WTC11 (cell line): ENCODE data around the gene GIMD1. TPM values are rescaled to one million over a fixed set of nuclear protein-coding genes. Genes with fewer than 3 reads are reported as not detected.
A peak's percentile ranks its signal among the peaks of the same experiment; 100 is the strongest.

Experiments used
- ATAC-seq: fragments of 200-7000 bp; cut with Tn5 transposase; 2 replicates; pipeline ENCODE4 v1.10.0; 2021; ENCODE audit warnings: mild to moderate bottlenecking, moderate library complexity
- CTCF ChIA-PET: fragments of 300-600 bp; sonication (Branson Sonifier 250); formaldehyde crosslinking; loops from one replicate; lab custom pipeline; 2021; ENCODE audit warnings: antibody characterized with exemption; lab: Charles Lee
- POLR2A ChIA-PET: fragments of 350-600 bp; sonication (Branson Sonifier 250); formaldehyde crosslinking; loops from one replicate; lab custom pipeline; 2021; ENCODE audit warnings: antibody characterized with exemption; lab: Charles Lee
- DNase-seq: peaks from one replicate; pipeline ENCODE4 v3.0.0; 2021; ENCODE audit warnings: low spot score
- H3K27ac Mint-ChIP-seq: 2 replicates; pipeline ENCODE4 v1.8.0; 2021; ENCODE audit warnings: mixed read lengths
- H3K27me3 Mint-ChIP-seq: 2 replicates; pipeline ENCODE4 v1.8.0; 2021; ENCODE audit warnings: low read depth, mild to moderate bottlenecking, moderate library complexity, mixed read lengths
- H3K36me3 Mint-ChIP-seq: 2 replicates; pipeline ENCODE4 v1.8.0; 2021; ENCODE audit warnings: mixed read lengths
- H3K4me1 Mint-ChIP-seq: 2 replicates; pipeline ENCODE4 v1.8.0; 2022; ENCODE audit warnings: mixed read lengths
- H3K4me3 Mint-ChIP-seq: 2 replicates; pipeline ENCODE4 v1.8.0; 2021; ENCODE audit warnings: mild to moderate bottlenecking, moderate library complexity, mixed read lengths
- H3K9me3 Mint-ChIP-seq: 2 replicates; pipeline ENCODE4 v1.8.0; 2021; ENCODE audit warnings: mixed read lengths
- JAZF1 ChIP-seq: fragments of 250-450 bp; sonication (Bioruptor Pico); IDR thresholded peaks from 2 replicates; pipeline ENCODE4 v1.9.0; 2021; ENCODE audit warnings: moderate library complexity, mild to moderate bottlenecking, inconsistent platforms
- NFYB ChIP-seq: sonication (generic); formaldehyde crosslinking; conservative IDR thresholded peaks from 2 replicates; pipeline ENCODE4 v1.8.0; 2022; ENCODE audit warnings: low read depth, missing genetic modification reagents
- SMAD4 ChIP-seq: sonication (generic); formaldehyde crosslinking; IDR thresholded peaks from 2 replicates; pipeline ENCODE4 v1.8.0; 2022; ENCODE audit warnings: mild to moderate bottlenecking, missing genetic modification reagents
- ZBTB21 ChIP-seq: sonication (generic); formaldehyde crosslinking; IDR thresholded peaks from 2 replicates; pipeline ENCODE4 v1.8.1; 2023; ENCODE audit warnings: mild to moderate bottlenecking, missing genetic modification reagents, borderline replicate concordance
- ZNF671 ChIP-seq: fragments of 250-450 bp; sonication (Bioruptor Pico); IDR thresholded peaks from 2 replicates; pipeline ENCODE4 v1.8.0; 2021; ENCODE audit warnings: mild to moderate bottlenecking
- total RNA-seq: library from RNA; stranded (reverse); gene quantifications from 3 replicates; pipeline ENCODE4 v1.2.3, GENCODE V29; 2021
- TF ChIP-seq, protein P1 (sequence below): fragments of 200-600 bp; IDR thresholded peaks from 2 replicates; pipeline ENCODE4 v1.8.0; 2022; ENCODE audit warnings: antibody characterized with exemption
- TF ChIP-seq, protein P2 (sequence below): sonication (generic); formaldehyde crosslinking; IDR thresholded peaks from 2 replicates; pipeline ENCODE4 v1.8.1; 2023; ENCODE audit warnings: mild to moderate bottlenecking, missing genetic modification reagents
- TF ChIP-seq, protein P3 (sequence below): sonication (generic); formaldehyde crosslinking; IDR thresholded peaks from 2 replicates; pipeline ENCODE4 v1.8.1; 2023; ENCODE audit warnings: mild to moderate bottlenecking, missing genetic modification reagents
- TF ChIP-seq, protein P4 (sequence below): sonication (generic); formaldehyde crosslinking; IDR thresholded peaks from 2 replicates; pipeline ENCODE4 v1.8.1; 2023; ENCODE audit warnings: mild to moderate bottlenecking, moderate library complexity, missing genetic modification reagents

GIMD1 gene
- total RNA-seq, 1 experiment from 2014 or later: not detected

DNA sequence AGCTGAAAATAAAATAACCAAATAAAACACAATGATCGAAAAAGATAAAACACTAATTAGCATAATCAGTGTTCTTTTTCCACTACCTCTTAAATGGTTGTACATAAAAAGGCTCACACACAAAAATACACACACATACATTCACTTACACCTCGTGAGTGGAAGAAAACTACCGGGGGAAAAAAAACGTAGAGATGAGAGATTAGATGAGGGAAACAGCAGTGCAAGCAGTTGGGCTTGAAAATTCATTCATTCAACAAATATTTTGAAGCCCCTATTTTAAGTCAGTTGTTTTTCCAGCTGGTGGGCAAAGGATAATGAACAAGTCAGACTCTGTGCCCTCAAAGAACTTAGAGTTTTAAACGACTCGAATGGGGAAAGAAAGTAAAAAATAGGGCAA is 53.6 kb downstream of the GIMD1 start:
- Mint-ChIP-seq H3K36me3 (peaks cover 5% of the 10 kb centered on the region), H3K27ac (peak overlapping the region; percentile 26), H3K4me3 (no peak overlapping the region), H3K4me1 (peaks cover 6% of the 10 kb centered on the region), H3K27me3 (no peaks in the 10 kb centered on the region), H3K9me3 (peaks cover 10% of the 10 kb centered on the region)
- DNase-seq (no peak), ATAC-seq (no peak)
- ChIA-PET POLR2A (interaction anchor here (0.6 to 1.1 kb wide), 3 partner anchors 14 to 1511 kb away, joined by 3 to 5 read pairs (median 4); no protein-coding TSS in a partner anchor), CTCF (no interaction called here)
- no peak for TF ChIP-seq ZNF671 (CRISPR knock-in tag)

DNA sequence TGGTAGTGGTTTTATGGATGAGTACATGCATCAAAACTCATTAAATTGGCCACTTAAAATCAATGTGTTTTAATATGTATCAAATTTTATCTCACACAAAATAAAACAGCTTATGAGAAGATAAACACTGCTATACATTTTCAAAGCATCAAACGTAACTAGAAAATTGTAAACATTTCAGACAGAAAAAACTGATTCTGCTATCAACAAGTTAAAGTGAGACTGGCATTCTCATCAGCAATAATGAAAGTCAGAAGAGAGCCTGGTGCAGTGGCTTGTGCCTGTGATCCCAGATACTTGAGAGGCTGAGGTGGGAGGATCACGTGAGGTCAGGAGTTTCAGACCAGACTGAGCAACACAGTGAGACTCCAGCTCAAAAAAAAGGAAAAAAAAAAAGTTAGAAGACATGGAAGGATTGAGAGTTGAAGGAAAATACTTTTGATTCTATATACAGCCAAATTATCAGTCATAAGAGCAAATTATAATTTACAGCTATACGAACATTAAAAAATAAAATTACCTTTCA is 55.5 kb downstream of the GIMD1 start:
- POLR2A ChIA-PET: no interaction called here
- H3K4me3 Mint-ChIP-seq: no peak overlapping the region
- TF ChIP-seq JAZF1 (CRISPR knock-in tag): no peak
- TF ChIP-seq, all 79 proteins: peak for 0
- Mint-ChIP-seq H3K27ac (no peak overlapping the region; the same call in 1 of the 2 replicates), H3K27me3 (no peaks in the 10 kb centered on the region), H3K36me3 (peaks cover 4% of the 10 kb centered on the region; the same call in 1 of the 2 replicates), H3K4me1 (peaks cover 6% of the 10 kb centered on the region), H3K9me3 (no peaks in the 10 kb centered on the region)
- ATAC-seq (no peak), DNase-seq (no peak)
- CTCF ChIA-PET: interaction anchor here (0.5 kb wide), 1 partner anchor 15 kb away, joined by 3 read pairs; no protein-coding TSS in a partner anchor

DNA sequence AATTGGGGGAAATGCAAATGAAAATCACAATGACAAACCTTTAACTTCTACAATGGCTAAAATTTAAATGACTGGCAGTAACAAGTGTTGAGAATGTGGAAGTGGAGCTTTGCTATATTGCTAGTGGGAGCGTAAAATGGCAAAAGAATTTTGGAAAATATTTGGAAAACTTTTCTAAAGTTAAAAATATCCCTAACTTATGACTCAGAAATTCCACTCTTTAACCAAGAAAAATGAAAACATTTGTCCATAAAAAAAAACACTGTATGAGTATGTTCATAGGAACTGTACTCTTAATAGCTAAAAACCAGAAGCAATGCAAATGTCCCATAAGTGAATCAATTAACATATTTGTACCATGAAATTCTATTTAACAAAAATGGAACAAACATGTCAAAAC is 56.2 kb downstream of the GIMD1 start:
- DNase-seq (no peak), ATAC-seq (no peak)
- Mint-ChIP-seq H3K27ac (no peak overlapping the region), H3K27me3 (no peaks in the 10 kb centered on the region), H3K36me3 (peaks cover 4% of the 10 kb centered on the region; the same call in 1 of the 2 replicates), H3K4me3 (no peak overlapping the region), H3K4me1 (peaks cover 6% of the 10 kb centered on the region), H3K9me3 (no peaks in the 10 kb centered on the region)
- ChIA-PET POLR2A (no interaction called here), CTCF (no interaction called here)
- TF ChIP-seq, protein P1, sequence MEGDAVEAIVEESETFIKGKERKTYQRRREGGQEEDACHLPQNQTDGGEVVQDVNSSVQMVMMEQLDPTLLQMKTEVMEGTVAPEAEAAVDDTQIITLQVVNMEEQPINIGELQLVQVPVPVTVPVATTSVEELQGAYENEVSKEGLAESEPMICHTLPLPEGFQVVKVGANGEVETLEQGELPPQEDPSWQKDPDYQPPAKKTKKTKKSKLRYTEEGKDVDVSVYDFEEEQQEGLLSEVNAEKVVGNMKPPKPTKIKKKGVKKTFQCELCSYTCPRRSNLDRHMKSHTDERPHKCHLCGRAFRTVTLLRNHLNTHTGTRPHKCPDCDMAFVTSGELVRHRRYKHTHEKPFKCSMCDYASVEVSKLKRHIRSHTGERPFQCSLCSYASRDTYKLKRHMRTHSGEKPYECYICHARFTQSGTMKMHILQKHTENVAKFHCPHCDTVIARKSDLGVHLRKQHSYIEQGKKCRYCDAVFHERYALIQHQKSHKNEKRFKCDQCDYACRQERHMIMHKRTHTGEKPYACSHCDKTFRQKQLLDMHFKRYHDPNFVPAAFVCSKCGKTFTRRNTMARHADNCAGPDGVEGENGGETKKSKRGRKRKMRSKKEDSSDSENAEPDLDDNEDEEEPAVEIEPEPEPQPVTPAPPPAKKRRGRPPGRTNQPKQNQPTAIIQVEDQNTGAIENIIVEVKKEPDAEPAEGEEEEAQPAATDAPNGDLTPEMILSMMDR: no peak
- TF ChIP-seq ZBTB21 (CRISPR knock-in tag) (no peak), SMAD4 (CRISPR knock-in tag) (no peak), NFYB (CRISPR knock-in tag) (no peak)
- TF ChIP-seq, protein P2, sequence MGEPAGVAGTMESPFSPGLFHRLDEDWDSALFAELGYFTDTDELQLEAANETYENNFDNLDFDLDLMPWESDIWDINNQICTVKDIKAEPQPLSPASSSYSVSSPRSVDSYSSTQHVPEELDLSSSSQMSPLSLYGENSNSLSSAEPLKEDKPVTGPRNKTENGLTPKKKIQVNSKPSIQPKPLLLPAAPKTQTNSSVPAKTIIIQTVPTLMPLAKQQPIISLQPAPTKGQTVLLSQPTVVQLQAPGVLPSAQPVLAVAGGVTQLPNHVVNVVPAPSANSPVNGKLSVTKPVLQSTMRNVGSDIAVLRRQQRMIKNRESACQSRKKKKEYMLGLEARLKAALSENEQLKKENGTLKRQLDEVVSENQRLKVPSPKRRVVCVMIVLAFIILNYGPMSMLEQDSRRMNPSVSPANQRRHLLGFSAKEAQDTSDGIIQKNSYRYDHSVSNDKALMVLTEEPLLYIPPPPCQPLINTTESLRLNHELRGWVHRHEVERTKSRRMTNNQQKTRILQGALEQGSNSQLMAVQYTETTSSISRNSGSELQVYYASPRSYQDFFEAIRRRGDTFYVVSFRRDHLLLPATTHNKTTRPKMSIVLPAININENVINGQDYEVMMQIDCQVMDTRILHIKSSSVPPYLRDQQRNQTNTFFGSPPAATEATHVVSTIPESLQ: no peak
- TF ChIP-seq, protein P3, sequence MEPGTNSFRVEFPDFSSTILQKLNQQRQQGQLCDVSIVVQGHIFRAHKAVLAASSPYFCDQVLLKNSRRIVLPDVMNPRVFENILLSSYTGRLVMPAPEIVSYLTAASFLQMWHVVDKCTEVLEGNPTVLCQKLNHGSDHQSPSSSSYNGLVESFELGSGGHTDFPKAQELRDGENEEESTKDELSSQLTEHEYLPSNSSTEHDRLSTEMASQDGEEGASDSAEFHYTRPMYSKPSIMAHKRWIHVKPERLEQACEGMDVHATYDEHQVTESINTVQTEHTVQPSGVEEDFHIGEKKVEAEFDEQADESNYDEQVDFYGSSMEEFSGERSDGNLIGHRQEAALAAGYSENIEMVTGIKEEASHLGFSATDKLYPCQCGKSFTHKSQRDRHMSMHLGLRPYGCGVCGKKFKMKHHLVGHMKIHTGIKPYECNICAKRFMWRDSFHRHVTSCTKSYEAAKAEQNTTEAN (CRISPR knock-in tag): no peak
- TF ChIP-seq, protein P4, sequence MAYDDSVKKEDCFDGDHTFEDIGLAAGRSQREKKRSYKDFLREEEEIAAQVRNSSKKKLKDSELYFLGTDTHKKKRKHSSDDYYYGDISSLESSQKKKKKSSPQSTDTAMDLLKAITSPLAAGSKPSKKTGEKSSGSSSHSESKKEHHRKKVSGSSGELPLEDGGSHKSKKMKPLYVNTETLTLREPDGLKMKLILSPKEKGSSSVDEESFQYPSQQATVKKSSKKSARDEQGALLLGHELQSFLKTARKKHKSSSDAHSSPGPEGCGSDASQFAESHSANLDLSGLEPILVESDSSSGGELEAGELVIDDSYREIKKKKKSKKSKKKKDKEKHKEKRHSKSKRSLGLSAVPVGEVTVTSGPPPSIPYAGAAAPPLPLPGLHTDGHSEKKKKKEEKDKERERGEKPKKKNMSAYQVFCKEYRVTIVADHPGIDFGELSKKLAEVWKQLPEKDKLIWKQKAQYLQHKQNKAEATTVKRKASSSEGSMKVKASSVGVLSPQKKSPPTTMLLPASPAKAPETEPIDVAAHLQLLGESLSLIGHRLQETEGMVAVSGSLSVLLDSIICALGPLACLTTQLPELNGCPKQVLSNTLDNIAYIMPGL (CRISPR knock-in tag): no peak

Other genes starting within 250 kb of the GIMD1 start
- 26.3 to 30.5 TPM (median 28.6 TPM) in 3 replicates for gene TBCK, start 52.6 kb downstream of the GIMD1 start, total RNA-seq
- gene AIMP1, start 52.2 kb downstream of the GIMD1 start, total RNA-seq: 51.2 to 53.3 TPM (median 52.5 TPM) in 3 replicates